ENCODE measurements around the gene SLC22A4.

Gene SLC22A4

GRCh38 chr5:132270706-132271105, 23.5 kb upstream of the SLC22A4 start:
- in situ Hi-C loops (cut with MboI; ENCODE audit: low sequenced_read_pairs, unreplicated experiment) = no loop called here
- peak; percentile 16 for DNase-seq (ENCODE audit: low spot score)
- TF ChIP-seq CTCF (IDR thresholded peaks at IDR 0.05; ENCODE audit: borderline replicate concordance, control extremely low read depth, extremely low read depth, insufficient read depth, missing control alignments) = no peak

GRCh38 chr5:132271251-132272246, 22.6 kb upstream of the SLC22A4 start:
- in situ Hi-C loops (cut with MboI; ENCODE audit: low sequenced_read_pairs, unreplicated experiment) = no loop called here
- no peak for TF ChIP-seq CTCF (IDR thresholded peaks at IDR 0.05; ENCODE audit: borderline replicate concordance, control extremely low read depth, extremely low read depth, insufficient read depth, missing control alignments)

GRCh38 chr5:132272311-132273210, 21.6 kb upstream of the SLC22A4 start:
- DNase-seq (ENCODE audit: low spot score) = peak; percentile 75
- TF ChIP-seq CTCF (IDR thresholded peaks at IDR 0.05; ENCODE audit: borderline replicate concordance, control extremely low read depth, extremely low read depth, insufficient read depth, missing control alignments) = peak; percentile 70
- in situ Hi-C loops (cut with MboI; ENCODE audit: low sequenced_read_pairs, unreplicated experiment) = no loop called here

More at GRCh38 chr5:132271251-132272246, 22.6 kb upstream of the SLC22A4 start:
- DNase-seq (ENCODE audit: low spot score) = peak; percentile 37

- in situ Hi-C loops (cut with MboI; ENCODE audit: low sequenced_read_pairs, unreplicated experiment) = no loop called here
- no peak for DNase-seq (ENCODE audit: low spot score)
- TF ChIP-seq CTCF (IDR thresholded peaks at IDR 0.05; ENCODE audit: borderline replicate concordance, control extremely low read depth, extremely low read depth, insufficient read depth, missing control alignments) = no peak
Measured at GRCh38 chr5:132273631-132274030, 20.6 kb upstream of the SLC22A4 start.

- in situ Hi-C loops (cut with MboI; ENCODE audit: low sequenced_read_pairs, unreplicated experiment) = no loop called here
- no peak for DNase-seq (ENCODE audit: low spot score)
- no peak for TF ChIP-seq CTCF (IDR thresholded peaks at IDR 0.05; ENCODE audit: borderline replicate concordance, control extremely low read depth, extremely low read depth, insufficient read depth, missing control alignments)
Measured at GRCh38 chr5:132274050-132274792, 20.0 kb upstream of the SLC22A4 start.
